DMS53 treated with DMSO at 0.1 percent for 48 hours (cell line): ENCODE results near the gene LCN12.

Experiments used
- DNase-seq: peaks from one replicate; lab custom pipeline; 2025; ENCODE audit not compliant: unreplicated experiment; lab: John Stamatoyannopoulos, UW

Gene LCN12, protein sequence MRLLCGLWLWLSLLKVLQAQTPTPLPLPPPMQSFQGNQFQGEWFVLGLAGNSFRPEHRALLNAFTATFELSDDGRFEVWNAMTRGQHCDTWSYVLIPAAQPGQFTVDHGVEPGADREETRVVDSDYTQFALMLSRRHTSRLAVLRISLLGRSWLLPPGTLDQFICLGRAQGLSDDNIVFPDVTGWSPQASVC

GRCh38 chr9:136951541-136952320, at the start of gene LCN12:
TSS of gene LCN12 (plus strand) at chr9:136952273. CDS start at chr9:136952328, 55 bp downstream.
- DNase-seq = no peak

DNA sequence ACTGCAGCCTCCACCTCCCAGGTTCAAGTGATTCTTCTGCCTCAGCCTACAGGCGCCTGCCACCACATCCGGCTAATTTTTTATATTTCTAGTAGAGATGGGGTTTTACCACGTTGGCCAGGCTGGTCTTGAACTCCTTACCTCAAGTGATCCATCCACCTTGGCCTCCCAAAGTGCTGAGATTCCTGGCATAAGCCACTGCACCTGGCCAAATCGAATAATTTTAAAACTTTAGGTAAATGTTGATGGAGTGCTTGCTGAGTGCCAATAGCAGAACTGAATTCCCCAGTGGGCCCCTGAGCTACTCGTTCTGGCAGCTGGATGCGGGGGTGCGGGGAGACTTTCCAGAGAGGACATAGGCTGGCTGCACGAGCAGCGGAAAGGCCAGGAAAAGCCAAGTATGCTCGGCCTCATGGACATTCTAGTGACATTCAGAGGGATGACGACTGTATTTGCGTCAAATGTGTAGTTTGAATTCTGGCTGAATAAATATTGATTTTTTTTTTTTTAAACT, 49.0 kb upstream of the LCN12 start:
- DNase-seq = peak; percentile 98

- no peak for DNase-seq
Measured at GRCh38 chr9:136906266-136906665, 45.8 kb upstream of the LCN12 start.

GRCh38 chr9:136907011-136907914, 44.8 kb upstream of the LCN12 start:
- DNase-seq = no peak

- DNase-seq = no peak
Measured at GRCh38 chr9:136910197-136910900, 41.7 kb upstream of the LCN12 start.

GRCh38 chr9:136910901-136911245, 41.2 kb upstream of the LCN12 start:
- DNase-seq = no peak

- no peak for DNase-seq
Measured at GRCh38 chr9:136913701-136914438, 38.2 kb upstream of the LCN12 start.

- DNase-seq = no peak
Measured at GRCh38 chr9:136915632-136916329, 36.3 kb upstream of the LCN12 start.

DNA sequence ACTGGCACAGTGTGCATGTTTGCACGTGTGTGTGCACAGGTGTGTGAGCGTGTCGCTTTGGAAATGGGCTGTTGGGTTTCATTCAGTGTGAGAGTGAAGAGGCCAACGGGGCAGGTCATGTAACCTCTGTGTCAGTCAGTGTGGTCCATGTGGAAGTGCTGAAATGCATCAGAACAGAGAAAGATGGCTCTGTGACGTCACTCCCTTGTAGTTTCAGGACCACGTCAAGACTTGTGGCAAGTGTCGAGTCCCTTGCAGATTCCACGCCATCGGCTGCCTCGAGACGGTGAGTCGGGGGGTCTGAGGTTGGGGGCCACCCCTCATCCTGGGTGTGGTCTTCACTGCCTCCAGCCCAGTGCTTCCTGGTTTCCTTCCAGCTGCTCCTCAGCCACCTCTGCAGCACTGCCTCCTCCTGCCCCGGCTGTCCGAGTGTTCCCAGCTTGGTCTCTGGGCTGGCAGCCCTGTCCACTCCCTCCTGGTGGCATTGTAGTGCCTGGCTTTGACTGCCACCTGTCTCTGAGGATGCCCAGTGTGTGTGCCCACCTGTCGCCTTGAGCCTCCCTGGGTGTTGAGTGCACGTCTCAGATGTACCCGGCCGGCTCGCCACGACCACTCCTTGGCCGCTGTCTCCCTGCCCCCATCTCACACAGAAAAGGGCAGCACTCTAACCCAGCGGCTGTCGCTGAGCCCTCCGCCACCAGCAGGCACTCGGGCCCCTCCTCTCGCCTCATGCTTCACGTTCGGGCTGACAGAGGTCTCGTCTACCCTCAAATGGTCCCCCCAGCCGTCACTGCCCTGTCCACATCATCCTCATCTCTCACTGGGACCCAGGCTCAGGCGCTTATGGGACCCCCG, 35.5 kb upstream of the LCN12 start:
- no peak for DNase-seq

GRCh38 chr9:136917902-136918301, 34.2 kb upstream of the LCN12 start:
- DNase-seq = no peak

DNA sequence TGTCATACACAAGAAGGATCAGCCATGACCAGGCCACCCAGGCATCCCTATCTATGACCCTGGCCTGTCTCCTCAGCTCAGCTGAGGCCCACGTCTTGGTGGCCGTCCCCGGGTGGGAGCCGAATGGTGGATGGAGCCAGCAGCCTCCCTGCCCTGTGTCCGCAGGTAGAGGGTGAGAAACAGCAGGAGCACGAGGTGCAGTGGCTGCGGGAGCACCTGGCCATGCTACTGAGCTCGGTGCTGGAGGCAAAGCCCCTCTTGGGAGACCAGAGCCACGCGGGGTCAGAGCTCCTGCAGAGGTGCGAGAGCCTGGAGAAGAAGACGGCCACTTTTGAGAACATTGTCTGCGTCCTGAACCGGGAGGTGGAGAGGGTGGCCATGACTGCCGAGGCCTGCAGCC, 32.0 kb upstream of the LCN12 start:
- DNase-seq = no peak

DNA sequence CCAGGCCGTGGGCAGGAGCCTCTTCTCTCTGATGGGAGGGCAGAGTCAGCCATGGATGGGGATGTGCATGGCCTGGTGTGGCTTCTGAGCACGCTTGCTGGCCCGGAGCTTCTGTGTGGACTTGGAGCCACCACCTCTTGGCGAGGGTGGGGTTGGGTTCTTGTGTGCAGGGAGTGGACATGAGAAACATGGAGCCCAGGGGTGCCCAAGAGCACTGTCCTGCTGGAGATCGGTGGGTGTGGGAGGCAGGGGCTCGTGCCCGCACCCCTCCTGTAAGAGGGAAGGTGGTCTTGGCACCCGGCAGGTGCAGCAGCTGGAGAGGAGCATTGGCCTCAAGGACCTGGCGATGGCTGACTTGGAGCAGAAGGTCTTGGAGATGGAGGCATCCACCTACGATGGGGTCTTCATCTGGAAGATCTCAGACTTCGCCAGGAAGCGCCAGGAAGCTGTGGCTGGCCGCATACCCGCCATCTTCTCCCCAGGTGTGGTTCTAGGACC, 31.3 kb upstream of the LCN12 start:
- DNase-seq = no peak

DNA sequence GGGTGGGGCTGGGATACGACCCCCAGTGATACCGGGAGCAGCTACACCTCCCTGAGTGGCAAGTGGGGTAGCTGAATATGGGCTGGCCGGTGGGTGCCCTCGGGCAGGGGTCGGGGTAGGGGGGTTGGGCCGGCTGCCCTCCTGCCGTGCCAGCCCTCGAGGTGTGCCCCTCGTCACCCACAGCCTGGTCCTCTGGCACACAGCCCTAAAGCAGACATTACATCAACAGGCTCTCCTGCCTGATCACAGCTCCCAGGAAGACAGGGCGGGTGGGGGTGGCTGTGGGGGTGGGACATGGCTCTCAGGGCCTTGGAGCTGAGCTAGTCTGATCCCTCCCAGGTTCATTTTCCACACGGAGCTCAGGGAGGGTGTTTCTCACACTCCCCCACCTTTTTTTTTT, 30.8 kb upstream of the LCN12 start:
- no peak for DNase-seq

- DNase-seq = no peak
Measured at GRCh38 chr9:136921718-136922117, 30.4 kb upstream of the LCN12 start.

- DNase-seq = no peak
Measured at GRCh38 chr9:136922540-136922939, 29.5 kb upstream of the LCN12 start.

GRCh38 chr9:136923881-136924280, 28.2 kb upstream of the LCN12 start:
- peak; percentile 98 for DNase-seq

GRCh38 chr9:136925414-136926153, 26.5 kb upstream of the LCN12 start:
- DNase-seq = no peak

DNA sequence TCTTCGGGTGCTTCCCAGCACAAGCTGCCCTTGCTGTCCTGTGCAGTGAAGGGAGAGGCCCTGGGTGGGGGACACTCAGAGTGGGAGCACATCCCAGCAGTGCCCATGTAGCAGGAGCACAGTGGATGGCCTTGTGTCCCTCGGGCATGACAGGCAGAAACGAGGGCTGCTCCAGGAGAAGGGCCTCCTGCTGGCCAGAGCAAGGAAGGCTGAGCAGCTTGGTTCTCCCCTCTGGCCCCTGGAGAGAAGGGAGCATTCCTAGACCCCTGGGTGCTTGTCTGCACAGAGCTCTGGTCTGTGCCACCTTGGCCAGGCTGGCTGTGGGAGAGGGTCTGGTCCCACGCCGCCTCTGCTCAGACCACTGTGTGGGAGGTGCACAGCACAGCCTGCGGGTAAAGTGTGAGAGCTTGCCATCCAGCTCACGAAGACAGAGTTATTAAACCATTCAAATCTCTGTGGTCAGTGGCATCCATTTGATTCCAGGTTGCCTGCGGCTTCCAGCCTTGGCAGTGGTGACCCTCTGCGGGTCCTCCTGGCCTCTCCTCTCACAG, 25.8 kb upstream of the LCN12 start:
- no peak for DNase-seq
